G401.6 (cell line): ENCODE data around the gene ATP5PB.
A peak's percentile ranks its signal among the peaks of the same experiment; 100 is the strongest.

Experiments used
- FAIRE-seq: peaks from 2 replicates; lab custom pipeline; 2012; peaks lifted over from hg19 to GRCh38; lab: Jason Lieb, UNC

Gene ATP5PB, protein sequence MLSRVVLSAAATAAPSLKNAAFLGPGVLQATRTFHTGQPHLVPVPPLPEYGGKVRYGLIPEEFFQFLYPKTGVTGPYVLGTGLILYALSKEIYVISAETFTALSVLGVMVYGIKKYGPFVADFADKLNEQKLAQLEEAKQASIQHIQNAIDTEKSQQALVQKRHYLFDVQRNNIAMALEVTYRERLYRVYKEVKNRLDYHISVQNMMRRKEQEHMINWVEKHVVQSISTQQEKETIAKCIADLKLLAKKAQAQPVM

DNA sequence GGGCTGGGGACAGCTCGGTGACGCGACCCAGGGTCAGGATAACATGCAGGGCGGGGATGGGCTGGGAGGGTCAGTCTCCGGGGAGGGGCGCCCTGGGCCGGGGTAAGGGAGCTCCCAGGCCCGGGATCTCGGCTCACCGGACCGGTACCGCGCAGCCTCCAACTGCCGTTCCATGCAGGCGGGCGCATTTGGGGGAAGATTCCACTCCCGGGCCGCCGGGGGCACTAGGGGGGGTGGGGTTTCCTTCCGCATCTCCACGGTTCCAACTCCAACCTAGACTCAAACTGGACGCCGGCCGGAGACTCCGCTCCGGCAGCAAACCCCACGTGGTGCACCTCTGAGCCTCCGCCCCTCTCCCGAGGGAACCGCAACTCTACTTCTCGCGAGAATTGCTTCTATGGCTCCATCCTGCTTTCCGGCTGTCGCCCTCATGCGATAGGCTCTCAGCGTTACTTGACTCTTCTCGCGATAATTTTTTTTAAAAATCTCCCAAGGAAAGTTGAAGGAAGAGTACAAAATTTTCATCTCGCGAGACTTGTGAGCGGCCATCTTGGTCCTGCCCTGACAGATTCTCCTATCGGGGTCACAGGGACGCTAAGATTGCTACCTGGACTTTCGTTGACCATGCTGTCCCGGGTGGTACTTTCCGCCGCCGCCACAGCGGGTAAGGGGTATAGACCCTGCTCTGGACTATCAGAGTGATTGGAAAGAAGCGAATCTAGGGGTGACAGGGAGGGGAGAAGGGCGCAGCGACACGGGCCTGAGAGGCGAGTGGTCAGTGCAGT is at the start of gene ATP5PB, which contains the start of gene WDR77:
TSS of gene ATP5PB (plus strand) at position 547 of the 785 bp plus-strand sequence. CDS start at position 625, 78 bp downstream.
TSS of gene WDR77 (minus strand) at position 339 of the 785 bp plus-strand sequence. CDS start at position 252, 87 bp downstream.
- peak; percentile 99 for FAIRE-seq

DNA sequence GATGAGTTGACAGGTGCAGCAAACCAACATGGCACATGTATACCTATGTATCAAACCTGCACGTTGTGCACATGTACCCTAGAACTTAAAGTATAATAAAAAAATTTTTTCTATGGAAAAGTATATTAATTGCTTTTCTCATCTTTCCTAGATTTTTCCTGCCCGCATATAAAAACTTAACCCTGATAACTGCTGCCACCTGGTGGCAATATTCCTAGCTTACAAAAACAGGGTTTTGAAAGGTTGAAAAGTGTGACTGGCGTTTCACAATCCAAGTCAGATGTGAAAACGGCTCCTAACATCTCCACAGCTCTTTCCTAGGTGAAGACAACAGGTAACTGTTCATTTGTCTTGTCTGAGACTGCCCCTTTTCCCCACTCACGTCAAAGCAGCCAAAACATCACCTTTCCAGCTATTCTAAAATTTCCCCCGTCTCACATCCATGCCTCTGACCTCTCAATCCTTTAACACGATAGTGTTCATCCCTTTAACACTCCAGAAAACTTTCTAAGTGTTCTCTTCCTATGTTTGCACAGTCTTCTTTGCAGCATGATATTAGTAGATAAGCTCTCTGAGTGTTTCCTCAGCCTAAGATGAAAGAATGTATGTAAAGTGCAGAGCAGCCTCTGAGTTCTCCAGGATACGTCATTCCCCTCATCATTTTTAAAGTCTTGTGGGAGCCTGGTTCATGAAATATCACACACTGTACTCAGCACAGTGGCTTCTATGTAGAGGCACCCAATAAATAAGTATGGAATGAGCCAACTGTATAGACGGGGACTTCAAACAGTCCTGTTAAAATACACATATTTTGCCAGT is 49.3 kb upstream of the ATP5PB start:
- FAIRE-seq: peak; percentile 60

DNA sequence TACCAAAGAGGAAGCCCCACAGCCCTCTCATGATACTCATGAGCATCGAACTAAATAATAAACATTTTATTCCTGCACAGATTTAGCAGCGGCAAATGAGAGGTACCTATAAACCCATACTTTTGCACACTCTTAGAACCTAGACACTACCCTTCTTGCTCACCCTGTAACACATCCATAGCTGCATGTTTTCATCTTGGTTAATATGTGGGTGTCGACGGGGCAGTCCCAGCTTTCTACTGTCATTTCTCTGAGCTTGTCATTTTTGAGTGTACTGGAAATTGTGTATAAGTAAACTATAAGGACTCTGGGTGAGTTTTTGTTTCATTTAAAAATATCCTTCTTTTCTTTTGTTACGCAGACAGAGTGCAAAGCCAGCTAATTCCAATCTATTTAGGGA is 47.2 kb upstream of the ATP5PB start:
- no peak for FAIRE-seq

DNA sequence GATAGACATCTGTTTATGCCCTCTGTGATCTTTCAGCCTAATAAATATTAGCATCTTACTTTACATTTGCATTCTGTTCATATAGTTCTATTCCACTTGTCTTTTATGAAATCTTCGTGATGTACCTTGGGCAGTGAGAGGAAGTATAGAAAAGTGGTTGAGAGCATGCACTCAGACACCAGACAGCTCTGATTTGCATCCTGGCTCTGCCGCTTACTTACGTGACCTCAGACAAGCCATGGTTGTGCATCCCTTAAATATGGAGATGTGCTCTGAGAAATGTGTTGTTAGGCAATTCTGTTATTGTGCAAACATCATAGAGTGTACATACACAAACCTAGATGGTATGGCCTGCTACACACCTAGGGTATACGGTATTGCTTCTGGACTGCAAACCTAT is 44.7 kb upstream of the ATP5PB start:
- no peak for FAIRE-seq

DNA sequence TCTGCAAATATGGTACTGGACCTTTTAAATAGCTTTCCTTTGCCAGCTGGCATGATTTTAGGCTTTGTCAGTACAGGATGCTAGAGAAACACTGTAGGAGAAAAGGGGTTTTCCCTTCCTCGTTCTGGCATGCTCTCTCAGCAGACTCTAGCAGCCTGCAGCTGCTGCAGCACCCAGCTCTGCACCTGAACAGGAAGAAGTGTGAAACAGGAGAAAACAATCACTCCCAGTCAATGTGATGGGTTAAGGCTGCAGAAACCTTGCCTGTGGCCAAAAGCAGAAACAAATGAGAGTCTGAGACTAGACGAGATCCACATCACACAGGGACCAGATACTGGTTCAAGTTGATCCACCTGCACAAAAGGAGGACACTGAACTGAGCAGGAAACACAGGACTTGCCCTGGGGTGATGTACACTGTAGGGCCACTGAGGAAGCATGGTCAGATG is 42.9 kb upstream of the ATP5PB start:
- no peak for FAIRE-seq

DNA sequence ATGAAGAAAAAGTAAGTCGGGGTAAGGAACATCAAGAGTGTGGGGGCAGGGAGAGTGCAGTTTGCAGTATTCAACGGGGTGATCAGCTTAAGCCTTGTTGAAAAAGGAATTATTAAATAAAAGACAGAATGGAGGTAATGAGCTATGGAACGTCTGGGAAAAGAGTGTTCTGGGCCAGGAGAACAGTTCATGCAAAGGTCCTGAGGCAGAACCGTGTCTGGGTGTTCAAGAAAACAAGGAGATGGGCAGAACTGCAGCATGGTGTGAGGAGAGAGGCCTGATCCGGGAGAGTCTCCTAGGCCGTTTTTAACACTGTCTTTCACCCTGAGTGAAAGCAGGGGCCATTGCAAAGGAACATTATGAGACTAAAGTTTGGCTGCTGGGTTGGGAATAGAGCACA is 42.0 kb upstream of the ATP5PB start:
- no peak for FAIRE-seq

DNA sequence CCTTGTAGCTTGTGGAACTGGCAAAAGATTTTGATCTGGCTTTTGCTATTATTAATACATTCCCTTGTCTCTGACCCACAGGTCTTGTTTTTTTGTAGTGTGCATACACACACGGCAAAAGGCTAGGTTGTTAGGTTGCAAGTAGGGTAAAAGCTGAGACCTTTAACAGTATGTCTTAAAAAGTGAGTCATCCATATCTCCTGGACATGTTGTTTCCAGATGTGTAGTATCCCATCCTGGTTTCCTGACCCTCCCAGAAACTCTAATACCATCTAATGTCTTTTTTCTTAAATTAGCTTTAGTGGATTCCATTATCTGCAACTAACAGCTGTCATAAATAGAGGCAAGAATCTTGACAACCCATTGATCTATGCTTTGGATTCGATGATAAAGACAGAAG is 36.4 kb upstream of the ATP5PB start:
- FAIRE-seq: no peak

DNA sequence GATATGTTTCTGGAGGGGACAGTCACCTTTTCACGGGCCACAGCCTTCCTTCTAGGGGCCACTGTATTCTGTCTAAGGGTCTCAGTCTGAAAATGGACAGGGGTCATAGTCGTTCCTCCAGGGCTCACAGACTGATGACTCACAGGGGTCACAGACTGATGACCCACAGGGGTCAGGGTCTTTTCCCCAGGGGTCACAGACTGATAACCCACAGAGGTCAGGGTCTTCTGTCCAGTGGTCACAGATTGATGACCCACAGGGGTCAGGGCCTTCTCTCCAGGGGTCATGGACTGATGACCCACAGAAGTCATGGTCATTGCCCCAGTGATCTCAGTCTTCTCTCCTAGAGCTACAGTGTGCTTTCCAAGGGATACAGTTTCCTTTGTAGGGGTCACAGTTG is 34.5 kb upstream of the ATP5PB start:
- no peak for FAIRE-seq

DNA sequence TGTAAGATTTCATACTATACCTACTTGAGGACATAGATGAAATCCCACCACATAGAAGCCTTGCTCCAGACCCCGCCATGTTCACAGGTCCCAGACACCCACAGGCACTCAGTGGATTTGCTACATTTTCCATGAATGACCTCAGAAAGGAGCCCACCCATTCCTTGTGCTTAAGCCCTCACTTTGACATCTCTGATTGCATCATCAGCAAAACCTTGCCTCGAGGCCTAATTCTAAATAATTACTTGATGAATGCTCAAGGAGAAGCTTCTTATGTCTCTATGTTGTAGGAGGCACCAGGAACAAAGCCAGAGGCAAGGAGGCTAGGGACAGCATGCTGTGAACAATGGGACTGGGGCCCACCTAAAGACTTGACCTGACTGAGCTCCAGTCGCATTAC is 33.8 kb upstream of the ATP5PB start:
- FAIRE-seq: no peak

DNA sequence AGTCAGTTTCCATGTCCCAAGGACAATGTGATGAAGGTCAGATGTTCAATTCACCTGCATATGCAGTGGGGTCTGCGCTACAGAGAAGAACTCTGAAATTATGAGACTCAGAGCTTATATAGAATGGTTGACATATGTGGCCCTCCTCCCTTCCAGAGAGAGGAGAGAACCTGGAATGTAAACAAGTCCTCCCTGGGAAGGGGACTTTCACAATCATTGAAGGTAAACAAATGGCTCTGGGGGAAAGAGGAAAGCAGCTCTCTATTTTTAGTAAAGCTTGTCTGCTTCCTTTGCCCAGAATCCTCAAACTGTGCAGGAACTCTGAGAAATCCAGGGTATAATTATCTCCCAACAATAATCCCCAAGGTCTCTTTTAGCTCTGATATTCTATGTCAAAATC is 31.5 kb upstream of the ATP5PB start:
- no peak for FAIRE-seq

DNA sequence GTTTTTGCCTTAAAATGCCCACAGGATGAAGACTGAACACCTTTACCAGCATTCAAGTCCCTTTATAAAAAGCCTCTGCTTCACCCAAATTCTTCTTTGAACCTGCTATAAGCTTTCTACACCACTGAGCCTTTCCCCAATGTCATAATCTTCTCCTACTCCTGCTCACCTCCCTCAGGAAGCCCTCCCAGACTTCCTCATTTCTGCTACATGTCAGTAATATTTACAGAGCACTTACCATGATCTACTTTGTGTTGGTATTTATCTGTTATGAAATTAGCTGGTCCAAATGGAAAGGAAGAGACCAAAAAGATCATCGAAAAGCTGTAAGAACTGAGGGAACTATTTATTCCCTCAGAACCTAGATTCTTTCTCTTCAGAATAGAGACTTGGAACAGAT is 30.2 kb upstream of the ATP5PB start:
- FAIRE-seq: no peak

DNA sequence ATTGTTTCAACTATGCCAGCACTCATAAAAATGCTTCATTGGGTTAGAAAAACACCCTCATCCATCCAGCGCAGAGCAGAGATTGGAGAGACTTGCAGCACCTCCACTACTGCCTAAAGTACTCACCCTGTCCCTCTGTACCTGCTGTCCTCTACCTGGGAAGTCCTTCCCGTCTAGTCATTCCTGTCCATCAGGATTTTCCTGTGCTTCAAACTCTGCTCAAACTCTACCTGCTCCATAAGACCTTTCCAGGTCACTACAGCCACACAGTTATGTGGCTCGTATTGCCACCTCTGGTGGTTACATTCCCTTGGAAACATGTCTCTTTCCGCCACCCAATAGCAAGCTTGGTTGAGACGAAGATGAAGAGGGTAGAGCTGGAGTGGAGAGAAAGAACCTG is 28.9 kb upstream of the ATP5PB start:
- FAIRE-seq: no peak

DNA sequence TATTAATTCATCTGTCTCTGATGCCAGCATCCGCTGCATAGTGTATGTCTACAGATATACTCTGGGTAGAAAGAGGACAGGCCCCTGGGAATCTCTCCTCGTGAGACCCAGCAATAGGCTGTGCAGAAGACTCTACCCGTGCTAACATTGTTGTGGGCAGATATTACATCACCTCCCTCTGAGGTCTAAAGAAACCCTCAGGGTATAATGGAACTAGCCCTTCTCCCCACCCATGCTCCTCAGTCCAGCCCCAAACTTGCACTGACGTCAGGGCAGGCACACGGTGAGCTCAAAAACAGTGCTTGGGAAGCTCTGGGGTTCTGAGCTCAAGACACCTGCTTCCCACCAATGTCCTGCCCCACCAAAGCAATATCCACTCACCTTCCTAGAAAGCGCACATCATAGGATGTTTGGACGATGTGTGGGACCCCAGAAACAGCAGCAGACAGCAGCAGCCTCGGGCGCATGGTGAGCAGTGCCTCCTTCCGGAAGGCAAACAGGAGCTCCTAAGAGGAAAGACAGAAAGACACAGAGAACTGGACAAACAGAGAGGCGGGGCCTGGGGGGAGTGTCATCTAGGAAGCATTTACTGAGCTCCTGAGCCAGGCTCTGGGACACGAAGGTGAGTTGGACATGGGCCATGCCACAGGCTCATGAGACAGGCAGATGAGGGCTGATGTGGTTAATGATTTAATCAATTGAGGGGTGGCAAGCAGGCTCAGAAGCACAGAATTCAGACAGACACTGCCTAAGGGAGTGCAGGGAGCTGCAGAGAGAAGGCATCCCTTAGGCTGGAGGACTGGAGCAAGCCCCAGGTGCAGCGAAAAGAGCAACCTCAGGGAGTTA is 26.5 kb upstream of the ATP5PB start:
- no peak for FAIRE-seq

DNA sequence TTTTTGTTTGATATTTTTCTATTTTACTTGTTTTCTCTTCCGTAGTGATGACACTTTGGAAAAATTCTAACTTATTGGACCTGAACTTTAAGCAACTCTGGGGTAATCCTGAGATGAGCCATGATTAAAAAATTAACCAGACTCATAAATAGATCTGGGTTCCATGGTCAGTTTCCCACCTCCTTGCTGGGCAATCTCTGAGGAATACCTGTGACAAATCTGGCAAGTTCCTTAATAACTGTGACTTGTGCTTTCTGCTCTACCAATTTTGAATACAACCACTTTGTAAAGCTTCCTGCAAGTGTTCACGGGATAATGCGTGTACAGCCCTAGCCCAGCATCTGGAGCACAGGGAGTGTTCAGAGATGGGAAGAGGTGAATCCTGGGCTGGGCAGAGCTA is 25.0 kb upstream of the ATP5PB start:
- FAIRE-seq: no peak

DNA sequence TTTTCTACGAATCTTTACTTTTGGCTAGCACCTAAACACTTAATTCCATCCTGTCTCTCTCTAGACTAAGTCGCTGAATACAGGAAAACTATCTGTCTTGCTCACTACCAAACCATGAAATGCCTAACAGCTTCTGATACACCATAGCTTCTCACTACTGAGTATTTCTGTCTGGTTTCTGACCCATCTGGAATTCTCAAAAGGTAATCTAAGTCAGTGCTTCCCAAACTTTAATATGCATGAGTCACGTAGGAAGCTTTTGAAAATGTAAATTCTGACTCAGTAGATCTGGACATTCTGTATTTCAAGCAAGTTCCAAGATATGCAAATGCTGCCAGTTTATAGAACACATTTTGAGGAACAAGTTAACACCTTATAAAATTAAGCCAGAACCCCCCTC is 12.5 kb upstream of the ATP5PB start:
- FAIRE-seq: no peak

DNA sequence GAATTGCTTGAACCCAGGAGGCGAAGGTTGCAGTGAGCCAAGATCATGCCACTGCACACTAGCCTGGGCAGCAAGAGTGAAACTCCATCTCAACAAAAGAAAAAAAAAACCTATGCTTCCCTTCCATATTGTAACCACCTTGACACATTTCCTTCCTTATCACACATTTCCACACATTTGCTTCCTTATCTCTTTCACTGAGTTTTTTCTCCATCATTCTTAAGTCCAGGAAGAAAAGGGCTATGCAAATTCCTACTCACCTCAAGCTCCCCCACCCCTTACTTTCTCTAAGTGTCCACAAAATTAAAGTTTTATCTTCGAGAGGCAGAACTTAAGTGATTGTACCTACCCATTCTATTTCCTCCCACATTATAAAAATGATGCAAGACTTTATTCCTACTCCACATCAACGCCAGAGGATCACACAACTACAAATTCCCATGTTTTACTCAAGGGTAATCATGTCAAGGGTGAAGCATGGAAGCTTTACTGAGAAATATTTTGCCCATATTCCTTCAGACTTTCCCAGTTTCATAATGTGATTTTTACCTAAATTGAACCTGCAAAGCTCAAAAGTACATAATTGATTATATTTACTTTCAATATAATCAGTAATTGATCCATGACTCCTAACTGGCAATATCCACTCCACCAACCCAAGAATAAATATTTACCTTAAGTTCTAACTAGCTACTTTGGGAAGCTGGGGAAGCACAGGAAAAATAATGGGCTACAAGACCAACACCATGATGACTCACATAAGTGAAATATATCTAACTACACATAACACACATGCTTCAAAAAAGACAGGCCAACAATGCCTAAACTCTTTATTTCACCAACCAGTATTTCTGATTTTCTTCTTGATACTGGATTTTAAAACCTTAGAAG is 9.6 kb upstream of the ATP5PB start:
- no peak for FAIRE-seq

DNA sequence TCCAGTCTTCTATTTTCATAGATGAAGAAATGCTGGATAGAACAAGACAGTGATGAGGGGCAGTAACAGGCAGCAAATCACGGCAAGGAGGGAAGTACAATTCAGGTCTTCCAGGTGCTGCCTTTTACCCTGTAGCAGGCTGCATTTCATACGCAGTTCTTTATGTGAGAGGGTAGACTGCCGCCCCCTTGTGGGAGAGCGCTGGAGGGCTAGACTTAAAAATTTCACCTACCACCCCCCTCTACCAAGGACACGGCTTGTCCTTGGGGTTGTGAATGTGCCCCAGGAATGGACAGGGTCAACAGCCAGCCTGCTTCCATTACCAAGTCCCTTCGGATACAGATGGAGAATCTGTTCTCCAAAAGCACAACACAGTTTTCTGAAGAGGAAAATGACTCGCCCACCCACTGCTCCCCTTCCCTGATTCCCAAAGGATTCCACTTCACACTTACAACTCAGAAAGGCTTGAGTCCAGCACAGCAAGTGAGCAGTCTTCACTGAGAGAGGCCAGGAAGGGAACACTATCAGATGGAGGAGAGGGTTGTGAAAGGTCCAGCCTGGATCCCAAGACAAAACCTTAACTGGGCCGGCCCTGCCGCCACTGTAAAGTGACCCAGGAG is 7.6 kb upstream of the ATP5PB start:
- FAIRE-seq: no peak

DNA sequence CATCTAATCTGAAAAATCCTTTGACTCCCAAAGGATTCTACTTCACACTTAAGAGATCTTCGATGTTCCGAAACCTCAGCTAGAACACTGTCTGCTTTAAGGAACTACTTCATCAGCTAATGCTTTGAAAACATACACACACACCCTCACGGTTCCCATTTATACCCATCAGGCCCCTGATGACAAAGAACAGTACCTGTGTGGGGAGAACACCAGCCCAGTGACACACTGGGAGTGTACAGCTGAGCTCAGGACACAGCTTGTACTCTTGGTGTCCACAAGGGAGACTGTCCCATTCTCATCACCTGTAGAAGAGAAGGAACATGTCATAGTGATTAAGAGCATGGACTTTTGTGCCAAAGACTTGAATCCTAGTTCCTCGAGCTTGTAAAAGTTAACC is 6.8 kb upstream of the ATP5PB start:
- no peak for FAIRE-seq

DNA sequence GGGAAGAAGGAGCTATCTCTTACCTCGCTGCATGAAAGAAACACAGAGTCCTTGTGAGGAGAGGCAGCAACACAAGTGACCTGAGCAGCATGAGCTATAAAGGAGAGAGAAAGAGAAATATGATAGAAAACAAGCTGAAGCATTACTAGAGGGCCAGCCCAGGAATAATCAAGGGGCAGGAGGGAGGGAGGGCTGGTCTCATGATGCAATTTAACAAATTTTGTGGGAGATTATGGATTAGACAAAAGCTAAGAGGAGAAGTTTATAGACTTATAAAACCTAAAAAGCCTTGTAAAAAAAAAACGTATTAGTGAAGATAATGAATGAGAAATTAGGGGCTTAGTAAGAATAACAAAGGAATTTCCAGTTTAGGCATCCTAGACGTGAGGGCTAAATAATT is 5.2 kb upstream of the ATP5PB start:
- no peak for FAIRE-seq

DNA sequence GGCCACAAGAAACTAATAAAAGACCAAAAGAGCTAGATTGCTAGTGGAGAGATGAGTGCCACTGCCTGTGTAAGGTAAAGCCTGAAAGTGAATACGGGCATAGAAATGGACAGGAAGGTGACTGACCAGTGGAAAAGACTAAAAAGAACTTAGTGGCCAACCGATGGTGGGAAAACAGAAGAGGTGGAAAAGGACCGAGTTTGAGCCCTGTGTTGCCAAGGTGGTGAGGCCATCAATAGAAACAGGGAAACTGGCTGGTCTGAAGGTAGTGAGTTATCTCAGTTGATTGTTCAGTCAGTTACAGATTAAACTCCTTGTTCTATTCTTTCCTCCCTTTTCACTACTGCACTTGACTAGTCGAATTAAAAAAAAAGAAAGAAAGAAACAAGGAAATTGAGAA is 2.7 kb upstream of the ATP5PB start:
- no peak for FAIRE-seq
